ENCODE data around the gene RNF144A. TPM values are rescaled to one million over a fixed set of nuclear protein-coding genes. Genes with fewer than 3 reads are reported as not detected.

The RNF144A gene
- total RNA-seq, 1 donor from 2014 or later = 16.9 TPM

DNA sequence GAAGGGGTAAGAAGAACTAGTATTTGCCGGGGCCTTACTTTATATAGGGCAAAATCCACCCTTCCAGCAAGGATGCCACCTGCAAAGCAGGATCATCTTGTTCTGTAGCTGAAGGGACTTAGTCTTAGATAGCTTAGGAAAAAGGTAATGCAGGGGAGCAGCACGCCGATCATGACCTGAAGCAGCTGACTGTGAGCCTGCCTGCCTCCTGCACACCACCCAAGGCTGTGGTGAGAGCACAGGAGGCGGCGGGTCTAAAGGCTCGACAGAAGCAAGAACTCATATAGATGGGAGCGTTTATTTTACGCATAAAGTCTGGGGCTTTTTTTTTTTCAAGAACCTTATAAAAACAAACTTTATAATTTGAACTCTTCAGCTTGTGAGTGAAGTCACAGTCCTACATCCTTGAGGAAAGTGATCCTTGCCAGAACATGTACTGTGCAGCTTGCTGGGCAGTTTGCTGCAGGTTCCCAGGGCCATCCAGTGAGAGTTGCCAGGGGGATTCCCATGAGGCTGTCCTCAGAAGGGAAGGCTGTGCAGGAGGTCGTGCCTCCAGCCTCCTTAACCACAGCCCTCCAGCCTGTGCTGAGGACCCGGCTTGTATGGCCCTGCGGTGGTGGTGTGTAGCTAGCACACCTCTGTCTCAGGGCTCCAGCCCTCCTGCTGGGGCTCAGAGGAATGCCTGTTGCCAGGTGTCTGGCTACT lies 92.1 kb downstream of the RNF144A start:
- no peak for ATAC-seq

DNA sequence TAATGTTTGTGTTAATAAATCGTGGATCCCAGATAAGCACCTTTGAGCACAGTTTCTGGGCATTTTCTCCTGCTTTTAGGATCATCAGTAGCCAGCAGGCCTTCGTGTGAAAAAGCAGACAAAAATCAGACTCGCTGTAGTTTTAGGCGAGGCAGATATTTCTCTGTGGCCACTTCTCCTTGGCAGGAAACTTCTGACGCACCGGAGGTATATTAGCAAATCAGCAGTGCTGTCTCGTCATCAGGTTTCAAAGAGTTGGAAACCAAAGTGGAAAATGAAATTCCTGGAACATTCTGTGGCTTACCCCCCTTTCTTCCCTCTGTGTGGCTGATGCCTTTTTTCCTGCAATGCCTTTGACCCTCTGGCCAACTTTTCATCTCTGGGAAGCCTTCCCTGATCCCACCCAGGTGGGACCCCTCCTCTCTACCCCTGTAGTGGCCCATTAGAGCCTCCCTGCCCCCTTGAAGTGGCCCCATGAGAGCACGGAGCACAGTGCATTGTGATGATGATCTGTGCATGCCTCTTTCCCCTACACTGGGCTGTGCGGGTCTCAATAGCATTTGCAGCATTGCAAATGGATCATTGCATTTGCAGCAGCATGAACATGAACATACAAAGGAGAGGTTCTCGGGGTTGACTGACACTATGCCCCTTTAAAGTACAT lies 93.3 kb downstream of the RNF144A start:
- intact Hi-C loops (cut with DNase I) = no loop called here
- ATAC-seq (no peak), DNase-seq (ENCODE audit: missing footprints) (no peak)

More for the DNA sequence above, 92.1 kb downstream of the RNF144A start:
- no peak for DNase-seq (ENCODE audit: missing footprints)
- intact Hi-C loops (cut with DNase I) = loop anchor here (2.0 kb wide), 1 partner anchor 13 kb away; no protein-coding TSS in a partner anchor

DNA sequence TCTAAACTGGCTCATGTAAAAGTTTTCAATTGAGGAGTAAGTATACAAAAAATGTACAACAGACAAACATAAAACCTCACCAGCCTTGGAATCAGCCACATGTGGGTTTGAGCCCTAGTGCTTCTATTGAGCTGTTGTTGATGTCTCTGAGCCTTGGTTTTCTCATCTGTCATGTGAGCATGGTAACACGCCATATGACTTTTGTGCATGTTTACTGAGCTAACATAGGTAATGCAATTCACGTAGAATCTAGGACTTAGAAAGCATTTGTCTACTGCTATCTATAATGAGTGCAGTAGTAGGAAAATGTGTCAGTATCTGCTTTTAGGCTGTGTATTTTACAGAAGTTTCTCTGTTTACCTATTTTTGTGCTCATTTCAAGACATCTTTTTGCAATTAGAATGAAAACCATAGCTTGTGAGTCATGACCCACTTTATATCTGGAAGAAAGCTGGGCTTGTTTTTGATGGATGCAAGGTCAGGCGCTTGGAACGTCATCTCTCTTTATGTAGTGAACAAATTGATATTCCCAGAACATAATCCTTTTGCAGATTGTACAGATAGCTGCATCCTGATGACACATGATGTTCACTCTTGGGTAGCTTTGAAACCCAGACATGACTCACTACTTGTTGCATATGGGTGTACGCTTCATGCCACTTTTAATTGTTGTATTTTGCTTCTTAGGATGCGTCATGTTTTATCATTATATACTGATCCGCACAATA lies 94.3 kb downstream of the RNF144A start:
- intact Hi-C loops (cut with DNase I) = no loop called here
- DNase-seq (ENCODE audit: missing footprints) (no peak), ATAC-seq (no peak)

DNA sequence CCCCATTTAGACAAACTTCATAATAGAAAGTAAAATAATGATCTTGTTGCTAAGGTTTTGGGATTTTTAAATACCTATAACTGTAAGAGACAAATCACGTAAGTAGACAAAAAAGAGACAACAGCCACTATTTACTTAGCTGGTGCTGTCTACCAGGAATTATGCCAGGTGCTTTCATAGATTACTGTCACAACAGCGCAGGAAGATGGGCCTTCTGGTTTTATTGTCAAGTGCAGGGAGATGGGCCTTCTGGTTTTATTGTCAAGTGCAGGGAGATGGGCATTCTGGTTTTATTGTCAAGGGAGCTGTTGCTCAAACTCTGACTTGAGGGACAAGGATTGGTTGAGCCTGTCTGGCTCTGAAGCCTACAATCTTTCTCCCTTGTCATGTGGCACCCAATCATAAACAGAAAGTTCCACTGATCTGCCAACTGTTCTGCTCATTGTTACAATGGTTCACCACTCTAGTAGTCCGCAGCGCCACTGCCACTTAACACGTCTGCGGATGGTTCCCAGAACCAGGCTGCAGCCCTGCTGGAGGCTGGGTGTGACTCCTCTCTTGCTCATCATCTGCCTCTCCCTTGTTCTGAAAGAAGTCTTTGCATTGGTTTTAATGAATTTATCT lies 95.0 kb downstream of the RNF144A start:
- intact Hi-C loops (cut with DNase I) = no loop called here
- ATAC-seq (peak; percentile 35), DNase-seq (ENCODE audit: missing footprints) (no peak)

DNA sequence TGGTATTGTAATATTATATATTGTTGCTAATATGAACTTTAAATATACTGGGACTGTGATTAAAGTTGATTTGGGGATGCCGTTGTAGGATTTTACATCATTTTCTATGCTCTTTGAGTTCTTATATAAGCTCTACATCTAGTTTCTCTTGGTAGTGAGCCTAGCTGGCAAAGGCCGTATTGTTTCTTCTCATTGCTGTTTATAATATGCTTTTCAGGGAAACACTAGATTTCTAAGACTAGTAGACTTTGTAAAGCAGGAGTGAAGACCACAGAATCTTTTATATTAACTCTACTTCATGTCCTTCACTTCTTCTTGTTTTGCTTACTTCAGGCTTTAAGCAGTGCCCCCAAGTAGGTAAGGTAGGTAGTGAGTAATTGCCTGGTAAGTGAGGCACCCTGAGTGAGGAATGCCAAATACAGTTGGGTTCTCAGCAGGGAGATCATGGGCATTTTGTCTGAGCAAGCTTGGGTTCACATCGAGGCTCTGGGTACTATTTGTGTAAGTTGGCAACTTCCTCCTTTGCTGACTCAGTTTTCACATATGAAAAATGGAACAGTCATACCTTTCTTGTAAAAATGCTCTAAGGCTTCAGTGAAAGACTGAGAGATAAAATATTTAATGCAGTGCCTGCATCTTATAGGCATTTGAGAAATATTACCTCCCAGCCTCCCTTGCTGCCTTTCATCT lies 96.4 kb downstream of the RNF144A start:
- intact Hi-C loops (cut with DNase I) = no loop called here
- ATAC-seq (no peak), DNase-seq (ENCODE audit: missing footprints) (no peak)

DNA sequence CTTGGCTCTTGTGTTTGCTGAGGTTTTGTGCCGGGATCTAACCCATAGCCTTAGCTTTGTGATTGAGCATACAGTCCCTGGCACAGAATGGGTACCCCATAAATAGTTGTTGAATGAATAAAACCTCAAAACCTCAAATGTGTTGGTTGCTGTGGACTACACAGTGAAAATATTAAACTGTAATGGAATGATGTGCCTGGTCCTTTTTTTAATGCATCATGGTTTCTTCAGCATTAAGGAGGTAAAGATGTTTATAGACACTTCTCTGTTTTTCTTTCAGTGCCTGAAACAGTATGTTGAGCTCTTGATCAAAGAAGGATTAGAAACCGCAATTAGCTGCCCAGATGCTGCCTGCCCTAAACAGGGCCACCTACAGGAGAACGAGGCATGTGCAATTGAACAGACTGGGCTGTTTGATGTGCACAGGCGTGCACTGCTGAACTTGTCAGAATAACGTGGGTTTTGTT lies 97.0 kb downstream of the RNF144A start:
- intact Hi-C loops (cut with DNase I) = no loop called here
- ATAC-seq (no peak), DNase-seq (ENCODE audit: missing footprints) (no peak)

DNA sequence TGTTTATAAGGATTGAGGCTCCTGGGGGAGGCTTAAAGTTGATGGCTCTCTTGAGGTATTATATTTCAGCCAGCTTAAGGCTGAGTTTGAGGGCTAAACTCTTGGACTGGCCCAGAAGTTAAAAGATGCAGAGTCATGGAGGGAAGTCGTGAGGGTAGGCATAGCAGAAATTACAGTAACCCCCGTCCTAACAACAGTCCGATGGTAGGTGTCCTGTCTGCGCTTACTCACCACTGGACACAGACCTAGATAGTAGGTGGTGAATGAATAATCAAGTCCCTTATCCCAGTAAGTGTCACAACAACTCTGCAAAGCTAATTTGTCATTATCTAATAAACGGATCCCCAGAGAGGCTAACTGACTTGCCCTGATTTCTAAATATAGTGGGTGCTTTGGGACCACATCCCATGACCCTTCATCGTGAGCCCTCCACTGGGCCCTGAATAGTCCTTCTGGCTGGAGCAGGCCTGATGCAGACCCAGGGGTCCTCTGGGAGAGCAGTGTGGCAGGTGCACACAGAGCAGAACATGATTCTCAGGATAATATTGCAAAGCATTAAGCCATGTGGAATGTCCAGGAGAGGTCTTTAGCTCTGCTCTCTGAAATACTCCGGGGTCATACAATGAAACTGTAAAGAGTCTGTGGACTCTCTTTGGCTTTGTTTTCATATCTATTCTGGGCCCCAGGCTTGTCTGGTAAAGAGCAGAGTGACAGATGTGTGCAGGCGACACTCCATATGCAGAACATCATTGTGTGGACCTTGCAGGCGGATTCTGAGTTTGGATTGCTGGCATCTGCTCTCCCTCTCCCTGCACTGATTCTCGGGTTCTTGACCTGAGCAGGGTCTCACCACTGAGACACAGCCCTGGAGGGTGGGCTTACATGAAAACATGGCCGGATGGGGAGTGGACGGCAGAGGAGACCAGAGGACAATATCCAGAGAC lies 98.1 kb downstream of the RNF144A start:
- ATAC-seq (peak; percentile 53), DNase-seq (ENCODE audit: missing footprints) (no peak)
- intact Hi-C loops (cut with DNase I) = no loop called here

DNA sequence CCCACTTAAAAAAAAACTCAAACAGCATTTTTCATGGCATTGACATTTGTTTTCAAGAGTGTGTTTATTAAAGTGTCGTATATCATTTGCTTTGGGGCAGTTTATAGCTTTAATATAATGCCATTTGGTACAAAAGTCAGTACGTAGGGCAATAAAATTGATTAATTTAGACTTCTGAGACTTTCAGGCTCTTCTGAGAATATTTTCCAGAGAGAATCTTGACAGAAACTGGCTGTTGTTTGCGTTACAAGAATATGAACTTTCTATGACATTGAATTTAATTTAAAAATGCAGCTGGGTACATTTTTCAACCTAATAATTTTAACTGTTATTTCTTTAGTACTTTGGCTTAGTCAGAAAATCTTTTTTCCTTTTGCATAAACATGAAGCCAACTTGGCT lies 98.9 kb downstream of the RNF144A start:
- DNase-seq (ENCODE audit: missing footprints) (no peak), ATAC-seq (no peak)
- intact Hi-C loops (cut with DNase I) = no loop called here

DNA sequence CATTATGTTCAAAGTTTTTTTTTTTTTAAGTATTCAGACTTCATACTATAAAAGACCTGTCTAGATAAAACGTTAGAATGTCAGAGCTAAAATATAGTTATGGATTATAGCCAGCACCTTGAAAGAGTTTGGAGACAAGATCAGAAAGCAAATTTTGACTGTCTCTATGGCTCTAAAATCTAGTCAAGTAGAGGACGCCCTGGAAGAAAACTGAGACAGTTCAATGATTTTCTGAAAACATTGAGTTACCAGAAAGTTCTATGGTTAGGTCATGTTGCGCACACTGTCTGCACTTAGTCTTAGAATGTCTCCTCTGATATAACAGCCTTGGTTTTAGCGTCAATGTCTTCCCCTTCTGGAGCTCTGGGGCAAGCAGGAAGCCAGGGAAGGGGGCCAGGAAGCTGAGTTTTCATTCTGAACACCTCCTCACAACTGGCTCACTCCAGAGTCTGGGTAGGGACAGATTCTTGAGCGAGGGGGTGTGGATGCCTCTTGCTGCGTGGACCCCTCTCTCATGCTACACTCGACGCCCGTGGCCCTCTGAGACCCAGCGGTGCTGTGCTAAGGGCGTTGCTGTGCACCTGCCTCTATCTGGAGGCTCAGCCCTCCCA lies 99.5 kb downstream of the RNF144A start:
- intact Hi-C loops (cut with DNase I) = no loop called here
- no peak for ATAC-seq

DNA sequence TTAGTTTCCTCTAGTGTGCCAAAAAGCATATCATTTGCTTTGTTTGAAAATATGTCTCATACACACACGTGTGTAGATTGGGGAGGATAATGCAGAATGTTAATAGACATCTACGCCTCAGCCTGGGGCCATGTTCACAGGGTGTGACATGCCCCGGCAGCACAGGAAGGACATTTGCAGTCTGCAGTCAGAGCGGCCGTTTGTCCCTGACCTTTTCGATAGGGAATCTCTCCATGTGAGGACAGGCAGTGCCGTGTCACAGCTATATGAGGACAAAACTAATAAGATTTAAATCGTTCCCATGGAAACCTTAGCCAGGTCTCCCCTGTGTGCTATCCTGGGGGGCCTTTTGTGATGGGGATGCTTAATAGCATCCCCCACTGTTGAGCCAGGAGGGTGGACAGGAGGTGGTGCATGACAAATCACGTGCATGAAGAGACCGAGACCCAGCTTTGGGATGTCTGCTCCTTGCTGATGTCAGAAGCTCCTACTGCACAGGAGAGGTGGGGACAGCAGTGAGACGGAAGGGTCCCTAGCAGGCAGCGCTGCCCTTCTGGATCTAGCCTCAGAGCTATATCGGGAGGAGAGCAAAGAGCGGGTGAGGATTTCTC lies 100.6 kb downstream of the RNF144A start:
- DNase-seq (ENCODE audit: missing footprints) = no peak
- no peak for ATAC-seq
- intact Hi-C loops (cut with DNase I) = no loop called here

More for the DNA sequence above, 99.5 kb downstream of the RNF144A start:
- DNase-seq (ENCODE audit: missing footprints) = no peak

DNA sequence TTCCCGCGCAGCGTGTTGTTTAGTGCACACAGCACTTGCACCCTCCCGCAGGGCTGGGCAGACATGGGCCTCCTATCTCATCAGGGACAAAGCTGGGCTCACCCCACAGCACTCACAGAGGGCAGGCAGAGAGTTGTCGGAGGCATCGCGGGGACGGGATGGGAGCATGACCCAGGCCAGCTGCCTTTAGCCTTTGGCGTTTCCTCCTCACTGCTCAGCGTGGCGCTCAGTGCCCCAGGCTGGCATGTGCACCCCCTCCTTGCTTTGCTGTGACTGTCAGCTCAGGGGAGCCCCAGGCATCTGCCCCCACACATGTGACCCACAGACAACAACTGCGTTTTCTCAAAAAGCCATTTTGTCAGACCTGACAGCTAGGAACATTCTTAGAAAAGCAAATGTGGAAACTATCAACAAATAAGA lies 101.1 kb downstream of the RNF144A start:
- DNase-seq (ENCODE audit: missing footprints) (no peak), ATAC-seq (no peak)
- intact Hi-C loops (cut with DNase I) = no loop called here

DNA sequence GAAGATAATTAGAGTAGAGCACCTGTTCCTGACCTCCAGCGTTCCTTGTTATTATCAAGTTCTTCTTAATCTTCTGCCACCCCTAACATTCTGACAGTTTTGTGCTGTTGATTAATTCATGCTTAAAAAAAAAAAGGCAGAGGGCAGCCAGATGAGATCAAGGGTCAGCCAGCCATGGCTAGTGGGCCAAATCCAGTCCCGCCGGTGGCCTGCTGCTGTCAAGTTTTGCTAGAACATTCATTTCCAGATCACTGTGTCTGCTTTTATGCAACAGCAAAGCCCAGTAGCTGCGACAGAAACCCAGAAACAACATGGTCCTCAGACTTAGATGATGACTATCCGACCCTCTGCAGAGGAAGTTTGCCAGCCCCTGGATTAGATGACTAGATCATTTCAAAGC lies 101.6 kb downstream of the RNF144A start:
- intact Hi-C loops (cut with DNase I) = no loop called here
- ATAC-seq = peak; percentile 29

DNA sequence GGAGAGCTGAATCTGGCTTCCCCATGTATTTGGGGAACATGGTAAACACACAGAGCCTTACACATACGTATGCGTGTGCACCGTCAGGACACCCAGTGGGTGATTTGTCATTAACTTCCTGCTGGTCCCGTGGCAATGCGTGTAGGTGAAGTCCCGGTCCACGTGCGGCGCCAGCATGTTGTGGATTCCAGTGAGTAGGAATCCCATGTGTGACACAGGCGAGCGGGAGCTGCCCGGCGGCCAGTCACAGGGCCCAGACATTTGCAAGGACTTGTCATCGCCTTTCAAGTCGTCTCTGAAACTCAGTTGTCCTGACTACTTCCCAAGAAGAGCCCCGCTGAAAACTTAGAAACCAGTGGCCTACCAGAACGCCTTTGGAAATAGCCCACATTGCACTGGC lies 102.0 kb downstream of the RNF144A start:
- DNase-seq (ENCODE audit: missing footprints) (no peak), ATAC-seq (no peak)
- intact Hi-C loops (cut with DNase I) = no loop called here

More for the DNA sequence above, 101.6 kb downstream of the RNF144A start:
- DNase-seq (ENCODE audit: missing footprints) = no peak

DNA sequence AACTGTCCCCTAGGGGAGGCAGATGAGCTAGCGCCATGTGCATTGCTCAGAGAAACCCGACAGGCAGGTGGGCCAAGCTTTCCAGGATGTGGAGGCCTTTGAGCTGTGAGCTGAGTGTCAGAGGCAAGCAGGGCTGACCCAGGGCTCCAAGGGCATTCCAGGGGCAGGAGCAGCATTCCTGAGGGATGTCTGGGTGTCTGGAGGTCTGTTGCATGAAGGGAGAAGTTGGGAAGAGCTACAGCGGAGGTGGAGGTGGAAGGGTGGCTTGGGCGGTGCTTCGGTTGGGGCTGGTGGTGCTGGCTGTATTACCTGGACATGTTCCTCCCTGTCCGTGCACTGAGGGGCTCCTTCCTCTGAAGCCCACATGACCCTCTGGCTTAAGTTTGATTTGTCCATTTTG lies 102.8 kb downstream of the RNF144A start:
- intact Hi-C loops (cut with DNase I) = no loop called here
- ATAC-seq (no peak), DNase-seq (ENCODE audit: missing footprints) (no peak)

DNA sequence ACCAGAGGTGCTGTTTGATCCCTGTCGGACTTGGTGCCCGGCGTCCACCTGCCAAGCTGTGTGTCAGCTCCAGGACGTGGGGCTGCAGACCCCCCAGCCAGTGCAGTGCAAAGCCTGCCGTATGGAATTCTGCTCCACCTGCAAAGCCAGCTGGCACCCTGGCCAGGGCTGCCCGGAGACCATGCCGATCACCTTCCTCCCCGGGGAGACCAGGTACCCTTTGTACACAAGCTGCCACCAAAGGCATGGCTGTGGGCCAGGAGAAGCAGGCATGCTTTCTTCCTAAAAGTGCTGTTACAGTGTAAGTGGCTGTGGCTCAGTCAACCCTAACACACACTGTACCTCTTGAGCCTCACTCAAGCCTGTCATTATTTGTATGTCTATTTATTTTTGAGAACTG lies 103.3 kb downstream of the RNF144A start:
- intact Hi-C loops (cut with DNase I) = no loop called here
- DNase-seq (ENCODE audit: missing footprints) (no peak), ATAC-seq (no peak)

DNA sequence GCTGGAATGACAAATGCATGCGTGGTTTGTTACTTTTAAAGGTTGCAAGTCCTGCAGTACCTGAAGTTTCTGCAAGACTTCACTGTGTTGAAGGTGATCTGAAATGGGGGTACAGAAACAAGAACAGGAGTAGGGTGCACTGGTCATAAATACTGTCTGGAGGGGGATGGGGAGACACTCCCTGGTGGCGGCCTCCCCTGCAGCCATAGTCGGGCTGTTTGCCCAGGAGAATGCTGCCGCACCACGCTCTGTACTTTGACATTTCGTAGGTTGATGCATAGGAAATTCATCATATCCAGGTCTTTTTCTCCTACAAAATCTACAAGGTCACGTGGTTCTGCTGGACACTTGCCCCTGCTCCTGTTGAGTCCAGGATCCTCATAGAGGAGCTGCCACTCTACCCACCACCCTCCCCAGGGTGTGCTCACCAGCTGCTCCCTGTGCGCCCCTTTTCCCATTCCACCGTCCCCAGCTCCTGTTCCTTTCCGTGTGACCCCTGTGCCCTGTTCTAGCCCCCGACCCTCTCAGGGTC lies 103.8 kb downstream of the RNF144A start:
- ATAC-seq (no peak), DNase-seq (ENCODE audit: missing footprints) (no peak)
- intact Hi-C loops (cut with DNase I) = no loop called here

Data from Right ventricle myocardium inferior (tissue), 1 donor.